Kidney epithelial cell (primary cell): ENCODE measurements around the gene ERCC2. TPM values are rescaled to one million over a fixed set of nuclear protein-coding genes. Genes with fewer than 3 reads are reported as not detected.

ENCODE experiments used
- DNase-seq: peaks from one replicate; pipeline ENCODE4 v3.0.0-alpha.2; 2010; ENCODE audit warnings: low read depth
- H3K27me3 ChIP-seq: 2 replicates; pipeline ENCODE4 v1.6.0; 2011; ENCODE audit warnings: low read length; ENCODE audit not compliant: control insufficient read depth, insufficient read depth
- H3K36me3 ChIP-seq: 2 replicates; pipeline ENCODE4 v1.5.1; 2011; ENCODE audit warnings: low read length; ENCODE audit not compliant: control insufficient read depth, insufficient read depth
- H3K4me3 ChIP-seq: 2 replicates; pipeline ENCODE4 v1.5.1; 2011; ENCODE audit warnings: low read depth, mild to moderate bottlenecking, control low read depth, low read length
- total RNA-seq: library from RNA; depleted of rRNA; stranded (reverse); fragments of >200 nt; gene quantifications from 2 replicates; pipeline ENCODE4 v1.2.3, GENCODE V29; 2015
- TF ChIP-seq, protein P1 (sequence below): IDR thresholded peaks from 2 replicates; pipeline ENCODE4 v1.5.1; 2011; ENCODE audit warnings: mild to moderate bottlenecking, moderate library complexity, low read length, control low read depth, inconsistent platforms; ENCODE audit not compliant: insufficient read depth, poor library complexity, severe bottlenecking

Gene ERCC2
- total RNA-seq, 1 donor from 2014 or later: 18.5 TPM

DNA sequence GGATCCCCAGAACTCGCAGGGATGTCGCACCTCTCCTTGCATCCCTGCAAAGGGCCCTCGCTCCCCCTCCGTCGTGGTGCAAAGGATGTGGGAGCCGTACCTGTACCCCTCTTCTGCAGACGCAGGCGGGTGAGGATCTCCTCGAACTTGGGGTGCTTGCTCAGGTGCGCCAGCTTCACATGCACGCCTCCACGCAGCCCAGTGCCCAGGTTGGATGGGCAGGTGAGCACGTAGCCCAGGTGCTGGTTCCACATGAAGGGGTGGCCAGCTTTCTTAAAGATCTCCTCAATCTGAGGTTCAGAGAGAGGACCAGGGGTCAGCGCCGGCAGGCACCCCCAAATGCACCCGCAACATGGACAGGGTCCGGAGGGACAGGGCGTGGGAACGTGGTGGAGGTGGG, 63.0 kb downstream of the ERCC2 start:
- Histone ChIP-seq H3K36me3 (no peaks in the 10 kb centered on the region), H3K27me3 (peaks cover 10% of the 10 kb centered on the region), H3K4me3 (no peak overlapping the region)
- DNase-seq: no peak
- TF ChIP-seq, protein P1, sequence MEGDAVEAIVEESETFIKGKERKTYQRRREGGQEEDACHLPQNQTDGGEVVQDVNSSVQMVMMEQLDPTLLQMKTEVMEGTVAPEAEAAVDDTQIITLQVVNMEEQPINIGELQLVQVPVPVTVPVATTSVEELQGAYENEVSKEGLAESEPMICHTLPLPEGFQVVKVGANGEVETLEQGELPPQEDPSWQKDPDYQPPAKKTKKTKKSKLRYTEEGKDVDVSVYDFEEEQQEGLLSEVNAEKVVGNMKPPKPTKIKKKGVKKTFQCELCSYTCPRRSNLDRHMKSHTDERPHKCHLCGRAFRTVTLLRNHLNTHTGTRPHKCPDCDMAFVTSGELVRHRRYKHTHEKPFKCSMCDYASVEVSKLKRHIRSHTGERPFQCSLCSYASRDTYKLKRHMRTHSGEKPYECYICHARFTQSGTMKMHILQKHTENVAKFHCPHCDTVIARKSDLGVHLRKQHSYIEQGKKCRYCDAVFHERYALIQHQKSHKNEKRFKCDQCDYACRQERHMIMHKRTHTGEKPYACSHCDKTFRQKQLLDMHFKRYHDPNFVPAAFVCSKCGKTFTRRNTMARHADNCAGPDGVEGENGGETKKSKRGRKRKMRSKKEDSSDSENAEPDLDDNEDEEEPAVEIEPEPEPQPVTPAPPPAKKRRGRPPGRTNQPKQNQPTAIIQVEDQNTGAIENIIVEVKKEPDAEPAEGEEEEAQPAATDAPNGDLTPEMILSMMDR: no peak

DNA sequence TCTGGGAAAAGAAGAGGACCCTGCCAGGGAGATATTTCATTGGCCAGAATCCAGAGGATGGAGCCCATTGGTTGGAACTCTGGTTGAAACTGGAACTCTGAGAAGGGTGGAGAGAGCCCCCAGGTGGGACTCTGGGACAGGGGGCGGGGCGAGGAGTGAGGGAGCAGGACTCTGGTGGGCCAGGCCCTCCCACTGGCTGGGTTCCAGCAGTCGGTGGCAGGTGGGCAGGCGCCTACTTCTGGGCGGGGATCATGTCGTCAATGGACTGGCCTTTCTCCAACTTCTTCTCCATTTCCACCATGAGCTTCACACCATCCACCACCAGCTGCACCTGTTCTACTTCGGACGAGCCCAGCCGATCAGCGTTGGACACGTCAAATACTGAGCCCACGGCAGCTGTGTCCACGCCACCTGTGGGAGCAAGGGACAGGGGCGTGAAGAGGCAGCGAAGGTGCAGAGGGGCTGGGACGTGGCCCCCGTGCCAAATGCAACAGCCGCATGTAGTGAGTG, 63.8 kb downstream of the ERCC2 start:
- peaks cover 10% of the 10 kb centered on the region for H3K27me3 ChIP-seq
- H3K4me3 ChIP-seq: no peak overlapping the region
- no peak for DNase-seq
- TF ChIP-seq, protein P1: no peak
- no peaks in the 10 kb centered on the region for H3K36me3 ChIP-seq

DNA sequence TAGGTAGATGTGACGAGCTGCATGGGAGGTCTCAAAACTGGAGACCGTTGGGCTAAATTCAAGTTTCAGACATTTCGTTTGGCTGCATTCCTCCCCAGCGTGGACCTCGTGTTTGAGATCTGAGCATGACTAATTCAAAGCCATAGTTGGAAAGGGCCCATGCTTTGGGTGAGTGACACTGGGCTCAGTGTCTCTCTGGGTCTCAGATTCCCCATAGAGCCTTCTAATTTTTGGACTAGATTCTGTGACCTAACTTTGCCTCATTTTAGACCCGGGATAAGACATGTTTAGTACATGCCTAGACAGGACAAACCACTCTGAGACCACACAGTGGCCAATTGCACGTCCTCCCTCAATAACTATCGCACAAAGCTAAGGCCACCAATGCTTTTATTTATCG, 64.3 kb downstream of the ERCC2 start:
- TF ChIP-seq, protein P1: no peak
- Histone ChIP-seq H3K27me3 (peaks cover 10% of the 10 kb centered on the region), H3K4me3 (no peak overlapping the region), H3K36me3 (no peaks in the 10 kb centered on the region)
- no peak for DNase-seq

DNA sequence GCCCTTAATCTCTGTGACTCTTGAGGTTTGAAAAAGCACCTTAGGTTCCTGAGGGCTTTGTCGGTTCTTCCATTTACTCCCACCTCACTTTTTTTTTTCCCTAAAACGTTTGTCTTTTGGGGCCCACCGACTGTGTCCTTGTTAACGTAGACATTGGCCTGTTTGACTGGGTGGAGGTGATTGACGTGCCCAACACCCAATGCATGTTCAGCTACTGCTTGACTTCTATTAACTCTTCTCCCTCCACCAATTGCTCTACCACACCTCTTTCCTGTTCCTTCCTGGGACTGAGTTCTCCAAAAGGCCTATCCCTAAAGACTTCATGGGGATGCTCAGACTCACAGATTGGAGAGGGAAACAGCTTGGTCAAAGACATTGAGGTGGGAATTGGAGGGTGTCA, 65.0 kb downstream of the ERCC2 start:
- H3K36me3 ChIP-seq: no peaks in the 10 kb centered on the region
- H3K27me3 ChIP-seq: peaks cover 10% of the 10 kb centered on the region
- TF ChIP-seq, protein P1: no peak
- H3K4me3 ChIP-seq: no peak overlapping the region
- no peak for DNase-seq

DNA sequence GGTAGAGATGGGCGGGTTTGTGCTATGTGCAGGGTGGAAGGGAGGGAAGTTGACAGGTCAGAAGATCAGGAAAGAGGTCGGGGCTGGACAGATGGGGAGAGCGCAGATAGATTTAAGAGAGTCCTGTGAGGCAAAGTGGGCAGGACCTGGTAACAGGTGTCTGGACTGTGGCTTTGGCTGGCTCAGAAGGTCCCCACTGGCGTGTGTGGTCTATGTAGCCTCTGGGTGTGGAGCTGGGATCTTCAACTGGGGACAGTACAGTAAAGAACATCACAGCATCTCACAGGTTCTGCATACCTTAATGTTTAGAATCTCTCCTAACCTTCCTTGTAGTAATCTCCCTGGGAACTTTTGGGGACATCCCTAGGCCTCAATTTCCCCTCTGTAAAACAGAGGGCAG, 65.4 kb downstream of the ERCC2 start:
- Histone ChIP-seq H3K27me3 (peaks cover 10% of the 10 kb centered on the region), H3K36me3 (no peaks in the 10 kb centered on the region), H3K4me3 (no peak overlapping the region)
- no peak for DNase-seq
- TF ChIP-seq, protein P1: no peak
